Gastroesophageal sphincter (tissue), 3 donors: ENCODE data around the gene OR10H3.

ENCODE experiments used
- POLR2A ChIP-seq, 2 donors: fragments of 450-650 bp; IDR thresholded peaks; one replicate each; pipeline ENCODE4 v1.6.1; 2017; ENCODE audit warnings: antibody characterized with exemption in 2 of 2, mild to moderate bottlenecking in 2 of 2, moderate library complexity in 1 of 2
- POLR2AphosphoS5 ChIP-seq: sonication (generic); formaldehyde crosslinking; IDR thresholded peaks from one replicate; pipeline ENCODE4 v1.6.1; 2017; ENCODE audit warnings: antibody characterized with exemption
- TF ChIP-seq, protein P1 (sequence below), 4 experiments: fragments of 200-600 bp in 2 of 4; fragments of 450-650 bp in 2 of 4; sonication (generic) in 1 of 4; IDR thresholded peaks; one replicate each; pipeline ENCODE4 v1.5.1; 2017 to 2019; ENCODE audit warnings: antibody characterized with exemption in 4 of 4, mild to moderate bottlenecking in 2 of 4, moderate library complexity in 2 of 4

DNA sequence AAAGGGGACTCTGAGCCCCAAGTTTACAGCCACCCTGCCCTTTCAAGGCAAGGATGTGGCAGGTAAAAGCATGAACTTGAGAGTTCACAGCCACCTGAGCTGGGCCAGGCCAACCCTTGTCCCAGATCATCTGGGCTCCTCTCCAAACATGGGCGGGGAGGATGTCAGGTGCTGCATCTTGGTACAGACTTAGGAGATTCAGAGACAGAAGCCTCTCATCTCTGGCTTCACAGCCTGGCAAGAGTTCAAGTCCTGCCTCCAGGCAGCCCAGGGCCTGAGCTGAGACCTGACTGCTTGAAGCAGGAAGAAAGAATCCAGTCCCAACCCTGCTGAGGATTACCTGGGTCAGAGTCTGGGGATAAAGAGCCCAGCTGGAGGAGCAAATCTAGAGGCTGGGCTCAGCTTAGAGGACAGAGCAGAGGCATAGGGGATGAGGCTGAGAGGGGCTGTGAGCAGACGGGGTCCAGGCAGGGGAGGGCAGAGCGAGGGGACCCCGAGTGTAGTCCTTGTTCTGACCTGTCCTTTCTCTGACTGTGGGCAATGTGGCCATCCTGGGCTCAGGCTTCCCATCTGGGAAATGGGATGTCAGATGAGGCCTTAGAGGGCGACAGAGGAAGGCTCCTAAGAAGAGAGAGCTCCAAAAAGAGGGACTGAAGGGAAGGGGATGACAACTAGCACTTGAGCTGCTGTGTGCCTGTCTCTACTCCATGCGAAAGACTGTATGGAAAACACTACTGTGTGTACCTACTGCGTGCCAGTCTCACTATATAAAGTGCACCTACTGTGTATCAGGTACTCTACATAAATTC is 43.0 kb downstream of the OR10H3 start:
- TF ChIP-seq, protein P1, sequence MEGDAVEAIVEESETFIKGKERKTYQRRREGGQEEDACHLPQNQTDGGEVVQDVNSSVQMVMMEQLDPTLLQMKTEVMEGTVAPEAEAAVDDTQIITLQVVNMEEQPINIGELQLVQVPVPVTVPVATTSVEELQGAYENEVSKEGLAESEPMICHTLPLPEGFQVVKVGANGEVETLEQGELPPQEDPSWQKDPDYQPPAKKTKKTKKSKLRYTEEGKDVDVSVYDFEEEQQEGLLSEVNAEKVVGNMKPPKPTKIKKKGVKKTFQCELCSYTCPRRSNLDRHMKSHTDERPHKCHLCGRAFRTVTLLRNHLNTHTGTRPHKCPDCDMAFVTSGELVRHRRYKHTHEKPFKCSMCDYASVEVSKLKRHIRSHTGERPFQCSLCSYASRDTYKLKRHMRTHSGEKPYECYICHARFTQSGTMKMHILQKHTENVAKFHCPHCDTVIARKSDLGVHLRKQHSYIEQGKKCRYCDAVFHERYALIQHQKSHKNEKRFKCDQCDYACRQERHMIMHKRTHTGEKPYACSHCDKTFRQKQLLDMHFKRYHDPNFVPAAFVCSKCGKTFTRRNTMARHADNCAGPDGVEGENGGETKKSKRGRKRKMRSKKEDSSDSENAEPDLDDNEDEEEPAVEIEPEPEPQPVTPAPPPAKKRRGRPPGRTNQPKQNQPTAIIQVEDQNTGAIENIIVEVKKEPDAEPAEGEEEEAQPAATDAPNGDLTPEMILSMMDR (IDR thresholded peaks at IDR 0.05), result no peak
- TF ChIP-seq POLR2AphosphoS5 (no peak), POLR2A (IDR thresholded peaks at IDR 0.05) (no peak)
